WTC11 (cell line): ENCODE data around the gene FHAD1.

ENCODE experiments used
- ATF6 ChIP-seq: sonication (generic); formaldehyde crosslinking; IDR thresholded peaks from 2 replicates; pipeline ENCODE4 v1.8.1; 2023; ENCODE audit warnings: mild to moderate bottlenecking, missing genetic modification reagents
- CTCF ChIP-seq: fragments of 200-600 bp; IDR thresholded peaks from 2 replicates; pipeline ENCODE4 v1.8.0; 2022; ENCODE audit warnings: antibody characterized with exemption
- IRF2 ChIP-seq: sonication (generic); formaldehyde crosslinking; IDR thresholded peaks from 2 replicates; pipeline ENCODE4 v1.8.0; 2022; ENCODE audit warnings: low read depth, missing genetic modification reagents, borderline replicate concordance
- NFYB ChIP-seq: sonication (generic); formaldehyde crosslinking; conservative IDR thresholded peaks from 2 replicates; pipeline ENCODE4 v1.8.0; 2022; ENCODE audit warnings: low read depth, missing genetic modification reagents
- USF2 ChIP-seq: sonication (generic); formaldehyde crosslinking; IDR thresholded peaks from 2 replicates; pipeline ENCODE4 v1.8.1; 2023; ENCODE audit warnings: mild to moderate bottlenecking, missing genetic modification reagents, moderate library complexity
- ZNF512 ChIP-seq: sonication (generic); formaldehyde crosslinking; IDR thresholded peaks from 2 replicates; pipeline ENCODE4 v1.8.1; 2022; ENCODE audit warnings: missing genetic modification reagents, borderline replicate concordance

DNA sequence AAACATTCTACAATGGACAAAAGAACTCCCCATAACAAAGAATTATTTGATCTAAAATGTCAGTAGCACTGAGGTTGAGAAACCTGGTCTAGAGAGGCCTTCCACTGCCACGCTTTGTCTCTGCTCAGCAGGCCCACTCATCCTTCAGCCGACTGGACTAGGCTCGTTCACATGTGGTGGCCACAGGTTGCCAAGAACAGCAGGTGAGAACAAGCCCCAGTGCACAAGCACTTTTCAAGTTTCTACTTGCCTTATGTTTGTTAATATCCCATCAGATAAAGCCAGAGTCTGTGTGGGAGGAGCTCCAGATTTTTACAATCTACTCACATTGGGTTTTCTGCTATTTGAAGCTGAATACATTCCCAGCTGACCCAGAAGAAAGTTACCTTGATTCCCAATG lies 153.6 kb downstream of the FHAD1 start:
- TF ChIP-seq USF2 (no peak), ATF6 (CRISPR knock-in tag) (no peak), ZNF512 (CRISPR knock-in tag) (no peak), IRF2 (CRISPR knock-in tag) (no peak), CTCF (no peak), NFYB (CRISPR knock-in tag) (no peak)
